ENCODE measurements around the gene ZNF366. TPM values are rescaled to one million over a fixed set of nuclear protein-coding genes. Genes with fewer than 3 reads are reported as not detected.

ZNF366 gene
- total RNA-seq, 2 donors from 2014 or later, result 2.2 to 3.1 TPM

- DNase-seq (ENCODE audit: low spot score) (no peak), ATAC-seq (ENCODE audit: insufficient number of reproducible peaks, low FRiP score, low read depth) (no peak)
- H3K36me3 ChIP-seq, result no peaks in the 10 kb centered on the region
- TF ChIP-seq, protein P1, sequence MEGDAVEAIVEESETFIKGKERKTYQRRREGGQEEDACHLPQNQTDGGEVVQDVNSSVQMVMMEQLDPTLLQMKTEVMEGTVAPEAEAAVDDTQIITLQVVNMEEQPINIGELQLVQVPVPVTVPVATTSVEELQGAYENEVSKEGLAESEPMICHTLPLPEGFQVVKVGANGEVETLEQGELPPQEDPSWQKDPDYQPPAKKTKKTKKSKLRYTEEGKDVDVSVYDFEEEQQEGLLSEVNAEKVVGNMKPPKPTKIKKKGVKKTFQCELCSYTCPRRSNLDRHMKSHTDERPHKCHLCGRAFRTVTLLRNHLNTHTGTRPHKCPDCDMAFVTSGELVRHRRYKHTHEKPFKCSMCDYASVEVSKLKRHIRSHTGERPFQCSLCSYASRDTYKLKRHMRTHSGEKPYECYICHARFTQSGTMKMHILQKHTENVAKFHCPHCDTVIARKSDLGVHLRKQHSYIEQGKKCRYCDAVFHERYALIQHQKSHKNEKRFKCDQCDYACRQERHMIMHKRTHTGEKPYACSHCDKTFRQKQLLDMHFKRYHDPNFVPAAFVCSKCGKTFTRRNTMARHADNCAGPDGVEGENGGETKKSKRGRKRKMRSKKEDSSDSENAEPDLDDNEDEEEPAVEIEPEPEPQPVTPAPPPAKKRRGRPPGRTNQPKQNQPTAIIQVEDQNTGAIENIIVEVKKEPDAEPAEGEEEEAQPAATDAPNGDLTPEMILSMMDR (IDR thresholded peaks at IDR 0.05), result no peak
- H3K27me3 ChIP-seq (replicated peaks; ENCODE audit: insufficient read depth), result no peaks in the 10 kb centered on the region
- H3K4me3 ChIP-seq, result no peak overlapping the region
- no peaks in the 10 kb centered on the region for H3K9me3 ChIP-seq
- H3K4me1 ChIP-seq (ENCODE audit: control insufficient read depth in 1 of 2, low read depth in 2 of 2), result peaks cover 13 to 16% of the 10 kb centered on the region in 2 donors
- H3K27ac ChIP-seq, result no peak overlapping the region
These were observed 44.9 kb upstream of the ZNF366 start for GRCh38 chr5:72552041-72552557.

DNA sequence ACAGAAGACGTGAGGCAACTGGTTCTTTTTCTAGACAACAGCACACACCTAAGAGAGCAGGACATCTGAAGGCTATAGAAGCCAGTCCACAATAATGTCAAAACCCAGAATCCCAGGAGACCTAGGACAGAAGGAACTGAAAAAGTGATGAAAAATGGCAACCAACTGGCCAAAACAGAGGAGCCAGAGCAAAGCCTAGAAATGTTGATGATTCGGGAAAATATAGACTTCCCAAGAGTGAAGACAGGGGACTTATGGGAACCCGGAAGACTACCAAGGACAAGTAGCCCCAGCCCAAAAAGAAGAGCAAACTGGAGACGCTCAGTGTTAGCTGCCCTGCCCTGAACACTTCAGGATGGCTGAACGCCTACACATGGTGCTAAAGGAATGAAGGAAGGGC, 43.4 kb upstream of the ZNF366 start:
- DNase-seq (ENCODE audit: low spot score) (no peak), ATAC-seq (ENCODE audit: insufficient number of reproducible peaks, low FRiP score, low read depth) (no peak)
- no peaks in the 10 kb centered on the region for H3K36me3 ChIP-seq
- H3K27me3 ChIP-seq (replicated peaks; ENCODE audit: insufficient read depth), result no peaks in the 10 kb centered on the region
- no peaks in the 10 kb centered on the region for H3K9me3 ChIP-seq
- H3K4me3 ChIP-seq, result no peak overlapping the region
- H3K4me1 ChIP-seq (ENCODE audit: control insufficient read depth in 1 of 2, low read depth in 2 of 2), result peaks cover 1% of the 10 kb centered on the region in 2 donors
- H3K27ac ChIP-seq, result no peak overlapping the region
- TF ChIP-seq, protein P1 (IDR thresholded peaks at IDR 0.05), result no peak

- Histone ChIP-seq H3K4me1 (ENCODE audit: control insufficient read depth in 1 of 2, low read depth in 2 of 2) (peaks cover 0 to 3% of the 10 kb centered on the region in 2 donors), H3K27ac (no peak overlapping the region), H3K9me3 (no peaks in the 10 kb centered on the region), H3K27me3 (replicated peaks; ENCODE audit: insufficient read depth) (no peaks in the 10 kb centered on the region), H3K4me3 (no peak overlapping the region), H3K36me3 (no peaks in the 10 kb centered on the region)
- ATAC-seq (ENCODE audit: insufficient number of reproducible peaks, low FRiP score, low read depth) (no peak), DNase-seq (ENCODE audit: low spot score) (no peak)
- TF ChIP-seq, protein P1 (IDR thresholded peaks at IDR 0.05), result no peak
These were observed 36.6 kb upstream of the ZNF366 start for GRCh38 chr5:72543811-72544210.

GRCh38 chr5:72543365-72543764, 36.2 kb upstream of the ZNF366 start:
- ATAC-seq (ENCODE audit: insufficient number of reproducible peaks, low FRiP score, low read depth) (no peak), DNase-seq (ENCODE audit: low spot score) (no peak)
- Histone ChIP-seq H3K4me1 (ENCODE audit: control insufficient read depth in 1 of 2, low read depth in 2 of 2) (peaks cover 0 to 3% of the 10 kb centered on the region in 2 donors), H3K27me3 (replicated peaks; ENCODE audit: insufficient read depth) (no peaks in the 10 kb centered on the region), H3K36me3 (no peaks in the 10 kb centered on the region), H3K27ac (no peak overlapping the region), H3K9me3 (no peaks in the 10 kb centered on the region), H3K4me3 (no peak overlapping the region)
- TF ChIP-seq, protein P1 (IDR thresholded peaks at IDR 0.05), result no peak

DNA sequence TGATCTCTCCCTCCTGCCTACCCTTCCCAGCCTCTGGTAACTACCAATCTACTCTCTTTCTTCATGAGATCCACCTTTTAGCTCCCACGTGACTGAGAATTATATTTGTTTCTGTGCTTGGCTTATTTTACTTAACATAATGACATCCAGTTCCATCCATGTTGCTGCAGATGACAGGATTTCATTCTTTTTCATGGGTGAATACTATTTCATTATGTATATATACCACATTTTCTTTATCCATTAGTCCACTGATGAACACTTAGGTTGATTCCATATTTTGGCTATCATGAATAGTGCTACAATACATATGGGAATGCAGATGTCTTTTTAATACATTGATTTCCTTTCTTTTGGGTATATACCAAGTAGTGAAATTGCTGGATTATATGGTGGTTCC, 35.5 kb upstream of the ZNF366 start:
- no peaks in the 10 kb centered on the region for H3K9me3 ChIP-seq
- TF ChIP-seq, protein P1 (IDR thresholded peaks at IDR 0.05), result no peak
- ATAC-seq (ENCODE audit: insufficient number of reproducible peaks, low FRiP score, low read depth) (no peak), DNase-seq (ENCODE audit: low spot score) (no peak)
- no peaks in the 10 kb centered on the region for H3K27me3 ChIP-seq (replicated peaks; ENCODE audit: insufficient read depth)
- no peaks in the 10 kb centered on the region for H3K36me3 ChIP-seq
- H3K4me3 ChIP-seq, result no peak overlapping the region
- H3K27ac ChIP-seq, result no peak overlapping the region
- H3K4me1 ChIP-seq (ENCODE audit: control insufficient read depth in 1 of 2, low read depth in 2 of 2), result peaks cover 0 to 3% of the 10 kb centered on the region in 2 donors

Data from thoracic aorta (tissue), 2 donors.